Spleen (tissue), 11 donors: Measurements from ENCODE around the gene ZSCAN32. TPM values are rescaled to one million over a fixed set of nuclear protein-coding genes. Genes with fewer than 3 reads are reported as not detected.

ENCODE experiments used
- DNase-seq: peaks from one replicate; pipeline ENCODE4 v3.0.0-alpha.2; 2020
- H3K27ac ChIP-seq, 8 donors: fragments of 200-600 bp; sonication (generic) in 7 of 8; 1 replicate in 4 of 8; 2 replicates in 4 of 8; pipeline versions ENCODE4 v1.5.0 to v1.8.0; 2016 to 2021; ENCODE audit warnings: inconsistent platforms in 4 of 8, mild to moderate bottlenecking in 4 of 8, moderate library complexity in 1 of 8
- H3K27me3 ChIP-seq, 7 donors: fragments of 200-600 bp; sonication (generic) in 6 of 7; replicated peaks in 1 of 7; 1 replicate in 4 of 7; 2 replicates in 3 of 7; pipeline versions ENCODE4 v1.5.0 to v1.8.0; 2016 to 2021; ENCODE audit warnings: inconsistent platforms in 3 of 7, mild to moderate bottlenecking in 1 of 7
- H3K36me3 ChIP-seq, 6 donors: fragments of 200-600 bp; sonication (generic) in 5 of 6; 1 replicate in 4 of 6; 2 replicates in 2 of 6; pipeline versions ENCODE4 v1.5.0 to v1.8.0; 2016 to 2021; ENCODE audit warnings: inconsistent platforms in 2 of 6
- H3K4me1 ChIP-seq, 6 donors: fragments of 200-600 bp; sonication (generic) in 5 of 6; 1 replicate in 3 of 6; 2 replicates in 3 of 6; pipeline versions ENCODE4 v1.5.0 to v1.8.0; 2016 to 2021; ENCODE audit warnings: inconsistent platforms in 3 of 6
- H3K4me3 ChIP-seq, 8 donors: fragments of 200-600 bp; sonication (generic) in 7 of 8; 1 replicate in 4 of 8; 2 replicates in 4 of 8; pipeline versions ENCODE4 v1.5.0 to v1.8.0; 2016 to 2021; ENCODE audit warnings: inconsistent platforms in 4 of 8, mild to moderate bottlenecking in 4 of 8, moderate library complexity in 2 of 8
- H3K9me3 ChIP-seq, 8 donors: fragments of 200-600 bp; sonication (generic) in 7 of 8; 1 replicate in 4 of 8; 2 replicates in 4 of 8; pipeline versions ENCODE4 v1.5.0 to v1.8.0; 2016 to 2021; ENCODE audit warnings: inconsistent platforms in 4 of 8
- CTCF ChIP-seq, 11 experiments: fragments of 200-600 bp in 7 of 11; fragments of 450-650 bp in 4 of 11; sonication (generic) in 4 of 11; IDR thresholded peaks in 8 of 11; conservative IDR thresholded peaks in 3 of 11; 1 replicate in 7 of 11; 2 replicates in 4 of 11; pipeline versions ENCODE4 v1.4.0 to v1.8.0; 2016 to 2021; ENCODE audit warnings: antibody characterized with exemption in 11 of 11, inconsistent platforms in 4 of 11, mild to moderate bottlenecking in 1 of 11
- POLR2A ChIP-seq, 3 donors: fragments of 450-650 bp; IDR thresholded peaks; one replicate each; pipeline ENCODE4 v1.5.1; 2017; ENCODE audit warnings: antibody characterized with exemption in 3 of 3, mild to moderate bottlenecking in 1 of 3
- POLR2AphosphoS5 ChIP-seq, 3 donors: sonication (generic); formaldehyde crosslinking; IDR thresholded peaks; one replicate each; pipeline ENCODE4 v1.5.1; 2017; ENCODE audit warnings: antibody characterized with exemption in 3 of 3
- WGBS, 5 donors: extraction: QIAGEN DNeasy Blood & Tissue Kit in 3 of 5; methylation state at CpG; one replicate each; pipeline versions ENCODE4 v1.1.5 to v1.1.7; 2013 to 2018; 5-methylcytosine and 5-hydroxymethylcytosine counted together
- intact Hi-C: fragments of 100-400 bp; cut with DNase I; formaldehyde crosslinking; loops from one replicate; pipeline ENCODE4 v1.15.0; 2023; ENCODE audit warnings: low total_unique reads
- polyA plus RNA-seq, 3 donors: library from polyadenylated mRNA; stranded (reverse); fragments of 200-250 nt; gene quantifications; one replicate each; pipeline ENCODE4 v1.2.1, GENCODE V29; 2013
- total RNA-seq, 7 donors: library from RNA; depleted of rRNA in 3 of 7; stranded (reverse); fragments of >200 nt in 3 of 7; fragmentation: NEBNext Ultra II Directional in 4 of 7; extraction: Animal tissue kit (Norgen Biotek cat#: 25700) in 4 of 7; gene quantifications; one replicate each; pipeline versions ENCODE4 v1.1.0 to v1.2.1, GENCODE V29; 2016 to 2021
- donor health status: healthy with polysubstance abuse.
- donor health status: DM: no; HTN: no; CAD: no; lungs with moderate emphysema.
- donor health status: DM: no; HTN: no; CAD: no.
- donor health status: Bipolar disorder and iron deficiency.
- donor health status: healthy.
- donor health status: DM: no; HTN: no; CAD: no.
- donor health status: DM: yes; HTN: yes; CAD: no.

The ZSCAN32 gene
- total and polyA plus RNA-seq, 10 donors, result 8.5 to 20.7 (median 14.6) TPM

- Histone ChIP-seq H3K27ac (no peak overlapping the region), H3K4me1 (peaks cover 0 to 7% (median 4%) of the 10 kb centered on the region in 6 donors), H3K27me3 (no peaks in the 10 kb centered on the region), H3K36me3 (peaks cover 7 to 81% (median 60%) of the 10 kb centered on the region in 6 donors), H3K4me3 (peak overlapping the region in 1 of 8 donors; percentile 42), H3K9me3 (peaks cover 22 to 100% (median 96%) of the 10 kb centered on the region in 8 donors)
- WGBS, 5 donors, result 93 to 99% (median 96%) methylated on average over 12 of the region's 12 CpGs
- intact Hi-C loops, result no loop called here
- TF ChIP-seq CTCF (IDR thresholded peaks at IDR 0.05 in 8 of 11, conservative IDR thresholded peaks at IDR 0.05 in 3 of 11), result no peak
- no peak for DNase-seq
Measured at GRCh38 chr16:3408561-3409197, 7.9 kb upstream of the ZSCAN32 start.

GRCh38 chr16:3401719-3402397 is 1.1 kb upstream of the ZSCAN32 start:
- Histone ChIP-seq H3K4me1 (peaks cover 9 to 59% (median 38%) of the 10 kb centered on the region in 6 donors), H3K27me3 (no peaks in the 10 kb centered on the region), H3K9me3 (peaks cover 4 to 62% (median 46%) of the 10 kb centered on the region in 8 donors), H3K27ac (peak overlapping the region; percentile 75 to 94 (median 91)), H3K4me3 (peak overlapping the region; percentile 59 to 95 (median 80)), H3K36me3 (peaks cover 0 to 57% (median 37%) of the 10 kb centered on the region in 6 donors)
- peak; percentile 73 for DNase-seq
- 39 to 58% (median 48%) methylated on average over 17 of the region's 17 CpGs for WGBS, 5 donors
- intact Hi-C loops, result no loop called here
- no peak for TF ChIP-seq POLR2A (IDR thresholded peaks at IDR 0.05)
- no peak for TF ChIP-seq POLR2AphosphoS5 (IDR thresholded peaks at IDR 0.05)
- TF ChIP-seq CTCF (IDR thresholded peaks at IDR 0.05 in 8 of 11, conservative IDR thresholded peaks at IDR 0.05 in 3 of 11), result no peak

GRCh38 chr16:3400446-3400778 is 392 bp downstream of the ZSCAN32 start:
- 0 to 1% (median 0%) methylated on average over 16 to 18 of the region's 18 CpGs for WGBS, 5 donors
- H3K27ac ChIP-seq, result peak overlapping the region; percentile 71 to 94 (median 91)

More at GRCh38 chr16:3400446-3400778, 392 bp downstream of the ZSCAN32 start:
- H3K4me3 ChIP-seq, result peak overlapping the region; percentile 59 to 95 (median 80)
- DNase-seq, result no peak
- H3K36me3 ChIP-seq, result peaks cover 0 to 57% (median 38%) of the 10 kb centered on the region in 6 donors
- intact Hi-C loops, result no loop called here
- peaks cover 9 to 62% (median 38%) of the 10 kb centered on the region in 6 donors for H3K4me1 ChIP-seq
- H3K27me3 ChIP-seq, result no peaks in the 10 kb centered on the region
- H3K9me3 ChIP-seq, result peaks cover 0 to 62% (median 46%) of the 10 kb centered on the region in 8 donors
- TF ChIP-seq POLR2AphosphoS5 (IDR thresholded peaks at IDR 0.05) (no peak), CTCF (IDR thresholded peaks at IDR 0.05 in 8 of 11, conservative IDR thresholded peaks at IDR 0.05 in 3 of 11) (no peak), POLR2A (IDR thresholded peaks at IDR 0.05) (no peak)
